DMS114 treated with DMSO at 0.1 percent for 48 hours (cell line): ENCODE results near the gene FAF2.

Source experiments
- DNase-seq: peaks from one replicate; lab custom pipeline; 2025; ENCODE audit not compliant: unreplicated experiment; lab: John Stamatoyannopoulos, UW

FAF2 gene

DNA sequence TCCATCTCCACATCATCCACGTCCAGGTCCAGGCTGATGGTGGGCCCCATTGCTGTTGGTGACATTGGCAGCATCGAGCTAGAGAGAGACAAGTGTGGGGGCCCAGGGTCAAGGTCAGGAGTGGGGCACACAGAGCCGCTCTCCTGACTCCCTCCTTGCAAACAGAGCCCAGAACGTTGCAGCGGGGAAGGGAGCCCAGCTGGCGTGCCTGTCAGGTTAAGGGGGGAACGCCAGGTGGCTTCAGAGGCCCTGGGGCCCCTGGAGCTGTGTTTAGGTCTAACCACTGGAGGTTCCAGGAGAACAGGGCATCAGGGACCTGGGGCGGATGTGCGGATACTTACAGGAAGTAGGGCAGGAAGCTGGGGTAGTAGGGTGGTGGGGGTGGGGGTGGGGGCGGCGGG is 81.6 kb downstream of the FAF2 start:
- DNase-seq, result no peak

DNA sequence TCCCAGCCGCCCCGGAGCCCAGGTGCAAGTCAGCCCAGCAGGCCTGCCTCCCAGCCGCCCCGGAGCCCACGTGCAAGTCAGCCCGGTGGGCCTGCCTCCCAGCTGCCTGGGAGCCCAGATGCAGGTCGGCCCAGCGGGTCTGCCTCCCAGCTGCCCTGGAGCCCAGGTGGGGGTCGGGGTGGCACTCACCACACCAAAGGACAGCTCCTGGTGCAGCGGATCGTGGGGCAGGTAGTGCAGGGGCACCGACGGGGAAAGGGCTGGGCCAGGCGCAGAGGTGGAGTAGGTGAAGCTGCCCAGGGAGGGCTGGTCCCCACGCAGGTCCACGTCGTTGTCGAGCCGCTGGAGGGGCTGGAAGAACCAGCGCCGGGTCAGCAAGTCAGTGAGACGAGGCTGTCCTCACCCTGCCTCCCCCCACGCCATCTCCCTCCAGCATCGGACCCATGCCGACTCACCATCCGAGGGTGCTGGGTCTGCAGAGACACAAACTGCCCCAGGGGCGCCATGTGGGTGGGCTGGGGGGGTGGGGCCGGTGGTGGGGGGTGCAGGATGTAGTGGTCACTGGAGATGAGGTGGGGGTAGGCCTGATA is 82.3 kb downstream of the FAF2 start:
- DNase-seq, result no peak

DNA sequence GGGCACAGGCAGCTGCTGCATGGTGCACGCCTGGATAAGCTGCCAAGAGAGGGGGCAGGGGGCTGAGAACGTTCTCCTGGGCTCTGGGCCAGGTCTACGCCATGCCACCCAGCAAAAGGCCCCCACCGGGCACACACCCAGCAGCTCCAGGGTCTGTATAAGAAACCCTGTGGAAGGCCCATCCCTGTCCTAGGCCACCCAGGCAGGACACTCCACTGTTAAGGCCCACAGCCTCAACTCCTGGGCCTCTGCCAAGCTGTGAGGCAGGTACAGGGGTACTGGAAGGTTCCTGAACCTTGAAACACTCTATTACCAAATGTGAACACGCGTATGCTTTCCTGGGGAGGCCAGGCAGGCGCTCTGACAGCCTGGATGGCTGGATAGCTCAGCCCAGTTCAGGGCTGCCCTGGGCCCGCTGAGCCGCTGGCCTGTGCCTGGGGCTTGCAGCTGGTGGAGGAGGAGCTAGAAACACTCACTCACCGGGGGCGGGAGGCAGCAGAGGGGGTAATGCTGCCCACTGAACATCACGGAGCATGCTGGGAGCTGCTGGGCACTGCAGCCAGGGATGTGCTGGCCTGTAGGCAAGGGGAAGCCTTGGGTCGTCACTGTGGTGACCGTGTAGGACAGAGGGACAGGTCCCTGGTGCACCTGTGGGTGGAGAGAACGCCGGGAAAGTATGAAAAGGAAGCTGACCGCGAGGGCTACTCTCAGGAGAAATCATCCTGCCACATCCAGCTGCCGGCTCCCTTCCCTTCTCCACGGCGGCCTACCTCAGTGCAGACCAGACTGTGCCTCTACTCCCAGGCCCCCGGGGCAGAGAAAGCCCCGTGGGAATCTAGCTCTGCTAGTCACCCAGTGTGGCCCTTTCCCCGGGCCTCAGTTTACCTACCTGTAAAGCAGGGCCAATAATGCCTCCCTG is 83.1 kb downstream of the FAF2 start:
- no peak for DNase-seq

DNA sequence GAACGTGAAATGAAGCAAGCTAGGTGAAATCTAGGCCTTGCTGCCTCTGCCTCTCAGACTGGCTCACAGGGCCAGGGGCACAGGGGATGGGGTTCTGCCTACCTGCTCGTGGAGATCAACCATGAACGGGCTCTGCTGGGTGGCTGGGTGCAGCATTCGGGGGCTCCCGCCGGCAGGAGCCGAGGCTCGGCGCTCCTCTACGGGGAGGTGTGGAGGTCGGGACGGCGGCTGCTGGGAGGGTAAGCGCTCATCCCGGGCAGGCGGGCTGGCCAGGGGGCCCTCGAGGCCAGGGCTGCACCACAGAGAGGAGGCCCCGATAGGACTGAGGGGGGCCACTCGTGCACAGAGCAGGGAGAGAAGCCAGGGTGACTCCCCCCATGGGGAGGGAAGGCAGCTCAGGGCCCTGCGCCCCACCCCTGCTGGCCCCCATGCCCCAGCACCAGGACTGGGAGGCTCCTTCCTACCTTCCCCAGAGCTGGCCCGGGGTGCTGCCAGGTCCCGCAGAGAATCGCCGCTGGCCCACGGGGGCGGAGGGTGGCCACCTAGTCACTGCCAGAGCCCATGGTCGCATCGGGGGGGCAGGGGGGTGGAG is 83.8 kb downstream of the FAF2 start:
- no peak for DNase-seq

DNA sequence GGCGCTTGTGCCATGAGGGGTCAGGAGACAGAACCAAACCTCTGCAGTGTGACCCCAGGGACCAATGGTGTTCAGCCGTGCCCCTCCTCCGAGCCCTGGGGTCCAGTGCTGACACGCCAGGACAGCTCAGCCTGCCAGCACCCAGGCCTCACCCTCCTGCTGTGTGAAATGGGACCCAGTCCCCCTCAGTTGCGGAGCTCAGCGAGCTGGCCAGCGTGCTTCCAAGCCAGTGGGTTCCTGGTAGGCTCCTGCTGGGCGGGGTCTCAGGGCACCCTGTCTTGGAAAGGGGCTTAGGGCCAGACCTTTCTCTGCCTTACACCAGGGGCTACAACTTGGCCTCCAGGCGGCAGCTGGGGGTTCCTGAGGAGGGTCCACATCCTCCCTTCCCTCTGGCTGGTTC is 84.6 kb downstream of the FAF2 start:
- DNase-seq, result no peak

DNA sequence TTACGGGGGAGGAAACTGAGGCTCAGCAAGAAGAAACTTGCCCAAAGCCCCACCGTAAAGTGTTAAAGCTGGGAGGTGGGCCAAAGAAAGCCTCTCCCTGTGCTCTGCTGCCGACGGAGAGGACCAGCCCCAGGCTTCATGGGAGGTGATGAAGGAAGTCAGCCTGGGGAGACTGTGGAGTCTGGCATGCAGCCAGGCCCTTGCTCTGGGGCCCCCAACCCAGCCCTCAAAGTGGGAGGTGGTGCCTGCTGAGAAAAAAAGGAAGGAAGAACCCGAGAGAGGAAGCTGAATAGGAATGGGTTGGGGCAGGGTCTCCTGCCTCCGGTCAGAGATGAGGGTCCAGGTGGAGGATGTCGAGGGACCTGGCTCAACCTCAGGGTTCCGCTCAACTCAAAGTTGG is 85.2 kb downstream of the FAF2 start:
- no peak for DNase-seq

DNA sequence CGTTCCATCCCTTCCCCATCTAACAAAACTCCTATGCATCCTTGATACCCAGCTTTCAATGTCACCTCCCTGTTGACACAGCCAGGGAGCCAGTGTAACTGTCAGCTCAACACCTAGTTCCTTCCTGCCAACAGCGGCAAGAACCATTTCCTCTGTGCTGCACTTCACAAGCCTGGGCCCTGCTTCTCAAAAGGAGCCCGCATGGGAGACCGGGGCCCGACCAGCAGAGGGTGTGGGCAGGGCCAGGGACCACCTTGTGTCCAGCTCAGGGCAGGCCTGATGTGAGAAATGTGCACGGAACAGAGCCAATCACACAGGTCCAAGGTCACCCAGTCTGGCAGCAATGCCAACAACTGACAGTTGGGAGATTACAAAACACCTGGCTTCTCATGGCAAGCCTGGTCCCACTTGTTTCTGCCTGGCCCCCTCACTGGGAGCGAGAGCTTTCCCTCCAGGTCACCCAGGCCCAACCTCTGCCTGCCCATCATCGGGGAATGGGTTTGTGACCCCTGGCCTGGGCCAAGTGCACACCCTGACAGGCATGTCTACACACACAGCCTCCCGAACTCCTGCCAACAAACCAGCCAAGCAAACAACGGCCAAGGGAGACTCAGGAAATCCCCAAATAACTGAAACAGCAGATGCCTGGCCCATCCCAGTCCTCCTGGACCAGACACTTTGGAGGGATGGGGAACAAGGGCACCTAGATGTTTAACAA is 85.9 kb downstream of the FAF2 start:
- DNase-seq, result no peak

DNA sequence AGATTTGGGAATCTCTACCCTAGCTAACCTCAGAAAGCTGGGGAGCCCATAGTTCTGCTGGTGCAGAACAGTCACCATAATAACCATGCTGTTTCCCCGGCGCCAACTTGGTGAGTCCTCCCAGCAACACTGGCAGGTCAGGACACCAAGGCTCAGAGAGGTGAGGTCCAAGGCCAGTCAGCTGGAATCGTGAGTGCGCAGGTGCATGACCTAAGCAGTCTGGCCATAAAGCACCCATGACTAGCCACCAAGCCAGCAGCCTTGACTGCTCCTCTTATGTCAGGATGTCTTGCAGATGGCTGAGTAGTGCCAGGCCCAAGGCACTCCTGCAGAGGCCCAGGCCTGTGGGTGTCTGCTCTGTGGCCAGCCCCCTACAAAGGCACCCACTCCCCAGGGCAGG is 86.5 kb downstream of the FAF2 start:
- no peak for DNase-seq

DNA sequence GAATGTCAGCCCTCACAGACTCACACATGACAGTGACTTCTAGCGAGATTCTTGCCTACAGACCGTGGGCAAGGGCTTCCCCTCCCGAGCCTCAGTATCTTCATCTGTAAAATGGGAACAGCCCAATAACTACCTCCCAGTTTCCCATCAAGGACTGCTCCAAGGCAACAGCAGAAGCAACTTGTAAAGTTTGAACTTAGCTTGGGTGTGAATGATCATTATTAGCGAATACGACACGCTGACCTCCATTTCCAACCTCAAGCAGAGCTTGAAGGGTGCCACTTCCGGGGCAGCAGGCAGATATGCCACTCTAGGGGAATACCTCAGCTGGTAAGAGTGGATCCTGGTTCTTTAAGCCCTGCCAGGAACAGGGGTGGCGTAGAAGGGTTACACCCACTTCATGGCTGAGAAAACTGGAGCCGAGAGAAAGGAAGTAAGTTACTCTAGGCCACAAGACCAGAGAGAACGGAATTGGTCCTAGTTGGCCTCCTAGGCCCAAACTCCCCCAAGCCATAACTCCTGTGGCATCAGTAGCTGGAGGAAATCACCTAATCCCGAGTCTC is 87.0 kb downstream of the FAF2 start:
- no peak for DNase-seq

DNA sequence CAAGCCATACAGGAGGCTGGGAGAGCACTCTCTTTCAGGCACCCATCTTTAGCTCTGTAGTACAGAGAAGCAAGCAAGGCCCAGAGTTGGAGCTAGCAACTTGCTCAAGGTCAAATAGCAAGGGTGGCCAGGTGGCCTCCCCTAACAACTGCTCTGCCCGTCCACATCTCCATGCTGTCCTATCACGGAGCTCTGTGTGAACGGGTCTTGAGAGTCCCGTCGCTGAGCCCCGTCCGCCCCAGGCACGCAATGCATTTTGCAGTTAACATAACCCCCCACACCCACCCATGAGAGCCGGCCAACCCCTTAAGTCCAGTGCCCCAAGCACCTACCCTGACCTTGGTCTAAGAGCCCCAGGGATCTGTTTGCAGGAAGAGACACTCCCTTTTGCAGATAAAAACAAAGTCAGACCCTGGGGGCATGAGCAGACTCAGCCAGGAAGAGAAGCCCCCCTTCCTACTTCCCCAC is 87.5 kb downstream of the FAF2 start:
- DNase-seq, result no peak

DNA sequence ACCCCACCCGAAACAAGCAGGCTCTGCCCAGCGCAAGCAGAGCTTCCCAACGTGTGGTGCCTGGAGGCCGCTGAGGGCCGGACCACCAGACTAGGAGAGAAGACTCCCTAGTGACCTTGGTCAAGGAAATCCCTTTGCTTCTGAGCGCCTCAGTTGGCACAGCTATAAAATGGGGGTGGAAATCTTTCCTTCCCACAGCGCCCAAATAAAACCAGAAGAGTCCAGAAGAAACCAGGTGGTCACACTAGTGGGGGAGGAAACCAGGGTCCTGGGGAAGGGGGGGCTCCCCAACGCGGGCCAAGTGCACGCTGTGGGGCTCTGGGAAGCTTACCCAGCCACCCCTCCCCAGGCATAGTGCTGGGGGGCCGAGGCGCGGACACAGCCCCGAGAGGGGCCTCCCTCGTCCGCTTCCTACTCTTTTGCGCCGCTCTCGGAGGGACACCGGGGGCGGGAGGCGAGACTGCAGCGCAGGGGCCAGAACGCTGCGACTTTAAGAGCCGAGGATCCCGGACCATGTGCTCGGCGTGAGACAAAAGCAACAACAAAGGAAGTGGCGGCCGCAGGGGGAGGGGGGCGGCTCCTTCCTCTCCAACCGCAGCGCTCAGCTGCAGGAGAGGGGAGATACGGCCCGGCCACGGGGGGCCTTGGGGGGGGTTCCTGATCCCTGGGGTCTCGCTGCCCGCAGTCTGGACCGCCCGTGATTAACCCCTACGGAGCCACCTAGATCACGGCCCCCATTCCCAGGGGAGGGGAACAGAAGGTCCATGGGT is 88.1 kb downstream of the FAF2 start:
- peak; percentile 38 for DNase-seq

DNA sequence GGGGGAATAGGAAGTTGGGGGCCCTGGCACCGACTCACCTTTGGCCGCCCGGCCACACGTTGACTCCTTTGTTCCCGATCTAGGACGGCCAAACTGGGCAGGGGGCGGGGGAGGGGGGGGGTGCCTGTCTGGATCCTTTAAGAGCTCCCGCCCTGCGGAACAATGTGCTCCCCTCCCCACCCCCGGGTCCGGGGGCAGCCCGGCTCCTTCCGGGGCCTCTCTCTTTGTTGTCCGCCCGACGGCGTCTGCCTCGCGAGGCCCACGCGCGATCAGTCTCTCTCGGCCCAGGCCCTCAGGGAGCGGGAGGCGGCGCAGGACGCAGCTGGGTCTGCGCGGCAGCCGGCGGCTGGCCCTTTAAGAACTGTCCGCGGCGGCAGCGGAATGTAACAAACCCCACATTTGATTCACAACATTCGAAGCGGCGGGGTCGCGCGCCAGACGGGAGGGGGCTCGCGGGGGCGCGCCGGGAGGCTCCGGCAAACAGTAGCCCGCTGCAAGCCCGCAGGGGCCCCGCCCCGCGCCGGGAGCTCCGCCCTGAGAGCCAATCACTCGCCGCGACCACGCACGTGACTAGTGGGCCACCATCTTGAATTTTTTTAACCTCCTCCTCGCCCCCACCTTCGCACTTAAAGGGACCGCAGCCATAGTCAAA is 88.8 kb downstream of the FAF2 start, which contains the start of gene RNF44:
RNF44 (minus strand) TSS at position 501 of the 652 bp plus-strand sequence. CDS start 4,930 bp downstream, outside the sequence.
- DNase-seq, result peak; percentile 97

DNA sequence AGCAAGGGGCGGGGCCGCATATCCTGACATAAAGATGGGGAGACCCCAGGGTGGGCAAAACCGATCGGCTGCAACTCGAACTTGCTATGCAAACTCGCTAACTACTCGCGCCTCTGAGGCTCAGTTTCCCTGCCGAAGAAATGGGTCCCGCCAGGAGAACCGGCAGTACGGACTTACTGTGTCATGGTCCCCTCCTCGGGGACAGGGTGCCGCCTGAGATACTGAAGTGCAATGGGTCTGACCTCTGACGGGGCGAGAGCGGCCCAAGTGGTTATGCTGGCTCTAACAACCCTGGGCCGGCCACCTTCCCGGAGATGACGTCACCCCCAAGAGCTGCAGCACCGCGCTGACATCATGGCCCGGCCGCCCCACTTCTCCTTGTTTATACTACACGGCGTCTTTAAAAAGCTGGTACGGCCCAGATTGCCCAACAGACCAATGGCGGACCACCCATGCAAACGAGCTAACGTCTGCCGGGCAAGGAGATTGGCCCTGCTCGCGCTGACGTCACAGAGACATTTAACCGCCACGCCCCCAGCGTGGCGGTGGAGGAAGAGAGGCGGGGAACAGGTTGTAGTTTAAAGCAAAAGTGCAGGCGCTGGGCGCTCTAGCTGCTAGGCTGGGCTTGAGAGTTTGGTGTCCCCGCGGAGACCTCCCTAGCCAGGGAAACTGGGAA is 89.5 kb downstream of the FAF2 start:
- DNase-seq, result peak; percentile 98

DNA sequence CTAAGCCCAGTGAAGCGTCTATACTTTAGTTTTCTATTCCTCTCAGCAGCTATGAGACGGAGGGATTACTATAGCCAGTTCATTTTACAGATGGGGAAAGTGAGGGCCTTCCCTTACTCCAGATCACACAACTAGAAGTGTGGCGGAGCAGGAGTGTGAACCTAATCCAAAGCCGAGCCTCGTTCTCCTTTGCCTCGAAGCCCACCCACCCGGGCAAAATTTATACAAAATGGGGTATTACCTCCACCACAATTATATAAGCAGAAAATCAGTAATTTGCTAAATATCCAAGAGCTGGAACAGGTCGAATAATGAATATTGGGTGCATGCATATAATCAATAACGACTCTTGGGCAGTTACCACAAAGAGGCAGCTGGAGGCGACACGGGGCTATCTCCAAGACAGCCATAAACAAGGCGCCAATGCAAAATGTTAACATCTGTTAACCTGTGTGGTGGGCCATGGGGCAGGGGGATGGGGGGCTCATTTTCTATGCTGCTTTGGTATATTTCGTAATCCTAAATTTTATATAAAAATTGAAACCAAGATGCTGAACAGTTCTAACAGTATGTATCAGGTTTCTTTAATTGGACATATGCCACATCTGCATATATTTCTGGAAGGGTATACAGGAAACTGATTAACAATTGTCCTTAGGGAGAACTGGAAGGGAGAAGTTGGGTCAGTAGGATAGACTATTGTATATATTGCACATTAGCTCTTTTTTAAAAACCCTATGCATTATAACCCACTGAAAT is 90.2 kb downstream of the FAF2 start:
- no peak for DNase-seq

DNA sequence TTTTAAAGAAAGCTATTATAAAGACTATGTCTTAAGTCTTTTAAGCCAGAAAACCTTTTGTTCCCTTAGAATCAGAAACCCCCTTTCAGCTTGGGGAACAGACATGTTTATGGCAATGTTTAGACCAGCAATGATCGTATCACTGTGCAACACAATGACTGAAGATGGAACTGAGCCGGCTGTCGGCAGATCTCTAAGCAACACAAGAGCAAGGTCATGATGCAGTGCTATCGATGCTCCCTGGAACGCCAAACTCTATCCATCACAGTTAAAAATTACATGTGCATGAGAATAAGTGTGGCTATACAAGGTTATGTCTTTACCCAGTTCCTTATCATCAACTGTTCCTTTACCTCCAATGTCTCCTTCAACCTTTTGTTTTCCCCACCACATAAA is 90.8 kb downstream of the FAF2 start:
- DNase-seq, result no peak

DNA sequence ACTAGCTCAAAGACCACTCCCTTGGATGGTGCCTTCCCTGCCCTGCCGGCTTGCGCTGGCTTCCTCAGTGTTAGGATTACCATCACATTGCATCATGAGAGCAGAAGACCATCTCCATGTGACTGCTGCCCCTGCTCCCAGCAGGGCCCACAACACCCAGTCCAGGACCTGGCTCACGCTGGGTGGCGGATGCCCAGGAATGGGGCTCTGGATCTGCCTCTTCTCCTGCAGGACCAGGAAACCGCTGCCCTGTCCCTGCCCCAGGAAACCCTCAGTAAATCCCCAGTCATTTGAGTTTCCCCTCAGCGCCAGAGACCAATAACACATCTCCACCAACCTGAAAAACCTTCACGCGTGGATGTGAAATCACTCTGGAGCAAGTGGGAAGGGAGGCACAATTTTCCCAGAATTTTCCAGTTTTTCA is 92.3 kb downstream of the FAF2 start:
- DNase-seq, result no peak

DNA sequence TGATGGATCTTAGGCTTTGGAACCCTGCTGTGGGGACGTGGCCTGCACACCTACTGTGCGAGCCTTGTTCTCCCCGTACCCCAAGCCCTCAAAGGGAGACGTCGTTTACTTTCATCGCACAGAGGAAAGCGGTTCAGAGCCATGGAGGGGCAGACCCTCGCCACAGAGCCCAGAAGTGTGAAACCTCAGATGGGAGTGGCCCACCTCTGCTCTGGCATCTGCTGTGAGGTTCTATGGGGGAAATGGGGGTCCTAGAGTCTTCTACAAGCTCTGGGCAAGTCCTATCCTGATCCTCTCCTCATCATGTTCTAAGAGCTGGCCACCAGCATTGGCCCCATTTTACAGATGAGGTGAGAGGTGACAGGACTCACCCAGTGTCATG is 92.8 kb downstream of the FAF2 start:
- DNase-seq, result no peak

DNA sequence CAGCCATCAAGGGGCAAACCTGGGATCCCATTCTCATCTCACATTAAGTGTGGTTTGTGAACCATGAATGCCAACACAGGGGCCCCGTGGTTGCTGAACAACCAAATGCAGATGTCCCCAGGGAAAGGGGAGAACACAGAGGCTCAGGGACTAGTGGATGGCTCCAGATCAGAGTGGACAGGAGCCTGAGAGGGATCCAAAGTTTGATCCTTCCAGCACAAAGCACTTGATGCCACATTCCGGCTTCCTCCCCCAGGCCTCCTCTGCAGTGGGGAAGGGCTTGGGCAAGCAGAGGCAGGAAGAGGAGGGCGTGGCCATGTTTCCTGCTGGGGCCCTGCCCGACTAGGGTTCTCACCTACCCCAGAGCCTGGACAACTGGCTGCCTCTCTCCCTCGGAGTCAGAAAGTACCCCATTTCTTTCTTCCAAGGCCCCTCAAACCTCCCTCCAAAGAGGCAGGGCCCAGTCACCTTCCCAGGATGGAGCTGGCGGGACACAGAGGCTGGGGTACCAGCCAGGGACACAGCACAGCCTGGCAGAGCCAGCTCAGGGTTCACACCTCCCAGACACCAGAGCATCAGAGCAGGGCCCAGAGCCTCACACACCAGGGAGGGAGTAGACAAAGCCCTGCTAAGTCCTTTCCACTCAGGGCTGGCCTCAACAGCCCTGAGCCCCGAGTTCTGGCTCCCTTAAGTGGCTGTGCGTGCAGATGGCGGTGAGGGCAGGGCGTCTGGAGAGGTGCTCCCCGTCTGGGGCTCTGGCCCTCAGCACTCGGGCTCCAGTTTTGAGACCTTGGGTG is 93.4 kb downstream of the FAF2 start:
- no peak for DNase-seq
